Kidney (tissue), 14 donors: ENCODE results near the gene ARHGEF1. TPM values are rescaled to one million over a fixed set of nuclear protein-coding genes. Genes with fewer than 3 reads are reported as not detected.

ENCODE experiments used
- DNase-seq, 5 donors: peaks; one replicate each; pipeline ENCODE4 v3.0.0-alpha.2; 2013 to 2020
- FAIRE-seq: peaks from 2 replicates; lab custom pipeline; 2012; peaks lifted over from hg19 to GRCh38; lab: Jason Lieb, UNC
- H3K27ac ChIP-seq, 2 donors: one replicate each; pipeline ENCODE4 v1.7.0; 2013; ENCODE audit warnings: low read depth in 2 of 2, low read length in 2 of 2, inconsistent platforms in 1 of 2
- H3K27me3 ChIP-seq: one replicate; pipeline ENCODE4 v1.7.1; 2013; ENCODE audit warnings: low read length, inconsistent platforms; ENCODE audit not compliant: control insufficient read depth, insufficient read depth
- H3K36me3 ChIP-seq, 3 donors: one replicate each; pipeline versions ENCODE4 v1.7.0 to v1.7.1; 2013; ENCODE audit warnings: low read length in 3 of 3, control low read depth in 1 of 3, inconsistent platforms in 1 of 3; ENCODE audit not compliant: insufficient read depth in 3 of 3, control insufficient read depth in 2 of 3
- H3K4me1 ChIP-seq, 3 donors: one replicate each; pipeline versions ENCODE4 v1.7.0 to v1.7.1; 2013; ENCODE audit warnings: low read length in 3 of 3, inconsistent platforms in 1 of 3, low read depth in 1 of 3; ENCODE audit not compliant: control insufficient read depth in 2 of 3, insufficient read depth in 2 of 3
- H3K4me3 ChIP-seq, 3 donors: one replicate each; pipeline versions ENCODE4 v1.7.0 to v1.8.1; 2013; ENCODE audit warnings: low read length in 3 of 3, control low read depth in 1 of 3, inconsistent platforms in 1 of 3
- H3K9ac ChIP-seq, 3 donors: one replicate each; pipeline versions ENCODE4 v1.7.0 to v1.7.1; 2013; ENCODE audit warnings: low read length in 3 of 3, control low read depth in 1 of 3, inconsistent platforms in 1 of 3
- H3K9me3 ChIP-seq, 3 donors: one replicate each; pipeline versions ENCODE4 v1.7.0 to v1.7.1; 2013; ENCODE audit warnings: low read length in 3 of 3, control low read depth in 1 of 3, inconsistent platforms in 1 of 3; ENCODE audit not compliant: control insufficient read depth in 2 of 3, insufficient read depth in 1 of 3
- intact Hi-C: fragments of 100-400 bp; cut with DNase I; formaldehyde crosslinking; loops from one replicate; pipeline ENCODE4 v1.11.1; 2022
- polyA plus RNA-seq: library from polyadenylated mRNA; stranded (reverse); fragments of 350-450 nt; fragmentation: Illumina TruSeq; extraction: RNeasy Lipid Tissue Mini Kit (QIAGEN cat#74804); gene quantifications from one replicate; pipeline ENCODE4 v1.2.3, GENCODE V29; 2014; ENCODE audit warnings: low read depth, low replicate concordance; ENCODE audit not compliant: insufficient read depth
- total RNA-seq: library from RNA; stranded (reverse); fragmentation: NEBNext Ultra II Directional; extraction: Animal tissue kit (Norgen Biotek cat#: 25700); gene quantifications from one replicate; pipeline ENCODE4 v1.2.1, GENCODE V29; 2021
- TF ChIP-seq, protein P1 (sequence below): IDR thresholded peaks from 3 replicates; pipeline ENCODE4 v1.5.1; 2012; ENCODE audit warnings: mild to moderate bottlenecking, moderate library complexity, borderline replicate concordance; ENCODE audit not compliant: insufficient read depth; ENCODE audit errors: extremely low read depth
- donor health status: control.
- donor health status: control.
- donor health status: control.
- donor health status: control.
- donor health status: control.
- donor health status: DM: yes; HTN: yes; CAD: no.
- donor health status: Normal renal cell carcinoma (clear cell type).

The ARHGEF1 gene
- total and polyA plus RNA-seq, 2 donors from 2014 or later = 39.0 to 139 TPM

DNA sequence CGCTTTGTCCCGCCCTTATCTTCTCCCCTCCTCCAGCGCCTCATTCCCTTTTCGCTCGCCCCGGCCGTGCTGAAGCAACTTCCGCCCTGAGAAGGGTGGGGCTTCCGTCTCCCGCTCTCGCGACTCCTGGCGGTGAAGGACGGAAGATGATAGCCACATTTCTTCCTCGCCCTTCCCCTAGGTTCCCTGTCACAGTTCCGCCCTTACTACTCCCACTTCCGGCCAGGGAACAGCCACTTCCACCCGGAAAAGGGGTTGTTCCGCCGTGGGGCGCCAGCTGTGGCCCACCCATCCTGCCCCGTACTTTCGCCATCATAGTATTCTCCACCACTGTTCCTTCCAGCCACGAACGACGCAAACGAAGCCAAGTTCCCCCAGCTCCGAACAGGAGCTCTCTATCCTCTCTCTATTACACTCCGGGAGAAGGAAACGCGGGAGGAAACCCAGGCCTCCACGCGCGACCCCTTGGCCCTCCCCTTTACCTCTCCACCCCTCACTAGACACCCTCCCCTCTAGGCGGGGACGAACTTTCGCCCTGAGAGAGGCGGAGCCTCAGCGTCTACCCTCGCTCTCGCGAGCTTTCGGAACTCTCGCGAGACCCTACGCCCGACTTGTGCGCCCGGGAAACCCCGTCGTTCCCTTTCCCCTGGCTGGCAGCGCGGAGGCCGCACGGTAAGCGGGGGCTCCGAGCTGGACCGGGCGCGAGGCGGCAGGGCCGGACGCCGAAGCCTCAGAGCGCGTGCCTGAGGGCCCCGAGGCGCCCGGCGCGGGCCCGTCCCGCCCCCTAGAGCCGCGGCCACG lies 23.2 kb upstream of the ARHGEF1 start, which contains the start of gene RPS19:
Gene RPS19 (plus strand): TSS at position 638 of the 801 bp plus-strand sequence. CDS start 520 bp downstream, outside the sequence.
- peak within 1 kb of the TSS; percentile 88 to 99 for H3K27ac ChIP-seq
- FAIRE-seq (peak; percentile 96), DNase-seq (peak; percentile 99 to 100 (median 99))
- H3K9ac ChIP-seq = peak within 1 kb of the TSS; percentile 90 to 98 (median 94)
- peaks cover 17 to 28% (median 20%) of the 10 kb centered on the region in 3 donors for H3K36me3 ChIP-seq
- peaks cover 2 to 22% (median 11%) of the 10 kb centered on the region in 3 donors for H3K4me1 ChIP-seq
- intact Hi-C loops = no loop called here
- H3K27me3 ChIP-seq = no peaks in the 10 kb centered on the region
- H3K9me3 ChIP-seq = no peaks in the 10 kb centered on the region
- TF ChIP-seq, protein P1, sequence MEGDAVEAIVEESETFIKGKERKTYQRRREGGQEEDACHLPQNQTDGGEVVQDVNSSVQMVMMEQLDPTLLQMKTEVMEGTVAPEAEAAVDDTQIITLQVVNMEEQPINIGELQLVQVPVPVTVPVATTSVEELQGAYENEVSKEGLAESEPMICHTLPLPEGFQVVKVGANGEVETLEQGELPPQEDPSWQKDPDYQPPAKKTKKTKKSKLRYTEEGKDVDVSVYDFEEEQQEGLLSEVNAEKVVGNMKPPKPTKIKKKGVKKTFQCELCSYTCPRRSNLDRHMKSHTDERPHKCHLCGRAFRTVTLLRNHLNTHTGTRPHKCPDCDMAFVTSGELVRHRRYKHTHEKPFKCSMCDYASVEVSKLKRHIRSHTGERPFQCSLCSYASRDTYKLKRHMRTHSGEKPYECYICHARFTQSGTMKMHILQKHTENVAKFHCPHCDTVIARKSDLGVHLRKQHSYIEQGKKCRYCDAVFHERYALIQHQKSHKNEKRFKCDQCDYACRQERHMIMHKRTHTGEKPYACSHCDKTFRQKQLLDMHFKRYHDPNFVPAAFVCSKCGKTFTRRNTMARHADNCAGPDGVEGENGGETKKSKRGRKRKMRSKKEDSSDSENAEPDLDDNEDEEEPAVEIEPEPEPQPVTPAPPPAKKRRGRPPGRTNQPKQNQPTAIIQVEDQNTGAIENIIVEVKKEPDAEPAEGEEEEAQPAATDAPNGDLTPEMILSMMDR = peak; percentile 49
- peak within 1 kb of the TSS; percentile 87 to 95 (median 94) for H3K4me3 ChIP-seq

DNA sequence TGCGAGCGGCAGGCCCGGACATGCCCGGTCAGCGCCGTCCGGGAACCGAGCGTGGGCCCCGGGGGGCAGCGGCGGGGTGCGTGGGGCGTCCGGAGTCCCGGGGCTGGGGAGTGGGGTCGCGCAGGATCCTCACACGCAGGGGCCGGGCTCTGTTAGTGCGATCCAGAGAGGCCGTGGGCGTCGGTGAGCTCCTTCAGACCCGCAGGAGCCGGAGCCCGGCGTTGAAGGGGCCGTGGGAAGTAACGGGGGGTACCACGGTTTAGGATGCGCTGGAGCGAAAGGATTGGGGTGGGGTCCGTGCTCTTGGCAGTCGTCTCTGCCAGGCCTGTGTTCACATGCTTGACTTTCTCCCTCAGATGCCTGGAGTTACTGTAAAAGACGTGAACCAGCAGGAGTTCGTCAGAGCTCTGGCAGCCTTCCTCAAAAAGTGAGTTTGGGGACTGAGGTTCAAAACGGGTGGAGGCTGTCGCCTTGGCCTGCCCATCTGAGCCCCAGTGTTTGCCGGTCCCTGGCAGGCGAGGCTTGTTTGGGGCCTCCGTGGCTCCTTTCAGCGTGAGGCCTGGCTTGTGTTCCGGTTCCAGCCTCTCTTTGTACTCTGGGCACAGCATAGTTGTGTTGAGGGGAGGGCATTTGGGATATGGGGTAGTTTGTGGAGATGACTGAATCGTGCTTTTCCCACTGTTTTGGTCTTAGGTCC lies 22.4 kb upstream of the ARHGEF1 start:
- Histone ChIP-seq H3K27me3 (no peaks in the 10 kb centered on the region), H3K4me1 (peaks cover 2 to 22% (median 11%) of the 10 kb centered on the region in 3 donors), H3K36me3 (peaks cover 17 to 34% (median 20%) of the 10 kb centered on the region in 3 donors), H3K27ac (peak overlapping the region; percentile 88 to 99), H3K9ac (peak overlapping the region; percentile 90 to 98 (median 94)), H3K4me3 (peak overlapping the region; percentile 87 to 95 (median 93)), H3K9me3 (no peaks in the 10 kb centered on the region)
- DNase-seq (peak in 4 of 5 donors; percentile 15 to 88 (median 48)), FAIRE-seq (no peak)
- intact Hi-C loops = no loop called here
- TF ChIP-seq, protein P1 = no peak

DNA sequence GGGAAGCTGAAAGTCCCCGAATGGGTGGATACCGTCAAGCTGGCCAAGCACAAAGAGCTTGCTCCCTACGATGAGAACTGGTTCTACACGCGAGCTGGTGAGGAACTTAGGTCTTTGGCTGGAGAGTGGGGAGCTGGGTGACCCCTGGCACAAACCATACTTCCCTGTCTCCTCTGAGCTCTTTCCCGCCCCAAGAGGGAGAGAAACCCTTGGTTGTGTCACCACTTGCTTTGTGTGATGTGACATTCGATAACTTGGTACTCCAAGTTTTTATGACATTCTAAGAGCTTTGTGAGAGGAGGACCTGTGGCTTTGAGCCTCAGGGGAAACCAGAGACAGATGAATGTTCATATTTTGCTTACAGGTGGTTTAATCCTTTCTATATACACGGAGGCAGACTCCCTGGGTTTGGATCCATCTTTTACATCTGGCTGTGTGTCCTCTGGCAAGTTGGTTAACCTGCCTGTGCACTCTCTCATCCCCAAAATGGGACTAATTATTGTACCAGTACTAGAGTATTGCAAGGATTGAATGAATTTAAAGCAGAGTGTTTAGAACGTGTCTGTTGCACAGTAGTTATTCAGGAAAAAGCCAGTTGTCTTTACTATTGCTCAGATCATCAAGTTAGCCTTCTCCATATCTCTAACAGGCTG lies 21.7 kb upstream of the ARHGEF1 start:
- H3K27ac ChIP-seq = no peak overlapping the region
- H3K9ac ChIP-seq = peak overlapping the region; percentile 90 to 98 (median 94)
- FAIRE-seq (no peak), DNase-seq (peak in 1 of 5 donors; percentile 46)
- intact Hi-C loops = no loop called here
- TF ChIP-seq, protein P1 = no peak
- H3K9me3 ChIP-seq = no peaks in the 10 kb centered on the region
- peaks cover 2 to 22% (median 11%) of the 10 kb centered on the region in 3 donors for H3K4me1 ChIP-seq
- peak overlapping the region; percentile 87 to 95 (median 93) for H3K4me3 ChIP-seq
- H3K36me3 ChIP-seq = peaks cover 17 to 34% (median 20%) of the 10 kb centered on the region in 3 donors
- H3K27me3 ChIP-seq = no peaks in the 10 kb centered on the region
